Thoracic aorta (tissue), 2 donors: ENCODE data around the gene SERAC1. TPM values are rescaled to one million over a fixed set of nuclear protein-coding genes. Genes with fewer than 3 reads are reported as not detected.
A peak's percentile ranks its signal among the peaks of the same experiment; 100 is the strongest.

ENCODE experiments used
- ATAC-seq: fragments of 150-250 bp; one replicate; pipeline ENCODE4 v1.8.0; 2017; ENCODE audit warnings: low read depth; ENCODE audit not compliant: insufficient number of reproducible peaks, low FRiP score
- DNase-seq: peaks from one replicate; pipeline ENCODE4 v3.0.0-alpha.2; 2020; ENCODE audit warnings: low spot score
- H3K27ac ChIP-seq, 2 donors: fragments of 200-600 bp; sonication (generic); 1 replicate in 1 of 2; 2 replicates in 1 of 2; pipeline ENCODE4 v1.5.1; 2016; ENCODE audit warnings: mild to moderate bottlenecking in 2 of 2, moderate library complexity in 2 of 2
- H3K27me3 ChIP-seq: fragments of 200-600 bp; sonication (generic); replicated peaks from 2 replicates; pipeline ENCODE4 v1.6.0; 2016; ENCODE audit warnings: mild to moderate bottlenecking; ENCODE audit not compliant: insufficient read depth
- H3K36me3 ChIP-seq: fragments of 200-600 bp; sonication (generic); one replicate; pipeline ENCODE4 v1.5.1; 2016
- H3K4me1 ChIP-seq, 2 donors: fragments of 200-600 bp; sonication (generic); 1 replicate in 1 of 2; 2 replicates in 1 of 2; pipeline versions ENCODE4 v1.5.1 to v1.6.0; 2016; ENCODE audit warnings: low read depth in 2 of 2, mild to moderate bottlenecking in 1 of 2; ENCODE audit not compliant: control insufficient read depth in 1 of 2
- H3K4me3 ChIP-seq: fragments of 200-600 bp; sonication (generic); 2 replicates; pipeline ENCODE4 v1.5.1; 2016; ENCODE audit warnings: mild to moderate bottlenecking
- H3K9me3 ChIP-seq: fragments of 200-600 bp; sonication (generic); 2 replicates; pipeline ENCODE4 v1.5.1; 2016
- CTCF ChIP-seq: fragments of 200-600 bp; sonication (generic); IDR thresholded peaks from one replicate; pipeline ENCODE4 v1.5.1; 2019; ENCODE audit warnings: antibody characterized with exemption
- total RNA-seq, 2 donors: library from RNA; depleted of rRNA; stranded (reverse); fragments of >200 nt; gene quantifications; one replicate each; pipeline versions ENCODE4 v1.1.0 to v1.2.3, GENCODE V29; 2016

The SERAC1 gene
- total RNA-seq, 2 donors from 2014 or later = 16.5 to 21.8 TPM

- H3K4me3 ChIP-seq = no peak overlapping the region
- peaks cover 9 to 23% of the 10 kb centered on the region in 2 donors for H3K4me1 ChIP-seq
- H3K36me3 ChIP-seq = no peaks in the 10 kb centered on the region
- ATAC-seq = no peak
- DNase-seq = no peak
- H3K27ac ChIP-seq = no peak overlapping the region
- H3K27me3 ChIP-seq = no peaks in the 10 kb centered on the region
- H3K9me3 ChIP-seq = no peaks in the 10 kb centered on the region
- TF ChIP-seq CTCF = no peak
Measured at GRCh38 chr6:158066136-158066781, 101.8 kb downstream of the SERAC1 start.

DNA sequence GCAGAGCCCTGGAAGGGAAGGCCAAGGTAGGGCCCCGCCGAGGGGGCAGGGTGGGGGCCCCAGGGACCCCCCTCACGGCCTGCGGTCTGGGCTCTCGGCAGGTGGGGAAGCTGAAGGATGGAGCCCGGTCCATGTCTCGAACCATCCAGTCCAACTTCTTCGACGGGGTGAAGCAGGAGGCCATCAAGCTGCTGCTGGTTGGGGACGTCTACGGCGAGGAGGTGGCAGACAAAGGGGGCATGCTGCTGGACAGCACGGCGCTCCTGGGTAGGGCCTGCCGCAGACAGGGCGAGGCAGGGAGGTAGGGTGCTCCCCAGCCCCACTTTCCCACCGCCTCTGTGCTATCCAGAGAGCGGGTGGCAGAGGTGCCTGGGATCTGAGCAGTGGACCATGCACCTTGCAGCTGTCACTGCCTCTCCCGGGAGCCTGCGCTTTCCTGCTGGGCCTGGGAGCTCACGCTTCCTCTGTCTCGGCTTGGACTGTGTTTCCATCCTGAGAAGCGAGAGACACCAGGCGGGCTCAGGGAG lies 103.3 kb downstream of the SERAC1 start:
- H3K36me3 ChIP-seq = no peaks in the 10 kb centered on the region

DNA sequence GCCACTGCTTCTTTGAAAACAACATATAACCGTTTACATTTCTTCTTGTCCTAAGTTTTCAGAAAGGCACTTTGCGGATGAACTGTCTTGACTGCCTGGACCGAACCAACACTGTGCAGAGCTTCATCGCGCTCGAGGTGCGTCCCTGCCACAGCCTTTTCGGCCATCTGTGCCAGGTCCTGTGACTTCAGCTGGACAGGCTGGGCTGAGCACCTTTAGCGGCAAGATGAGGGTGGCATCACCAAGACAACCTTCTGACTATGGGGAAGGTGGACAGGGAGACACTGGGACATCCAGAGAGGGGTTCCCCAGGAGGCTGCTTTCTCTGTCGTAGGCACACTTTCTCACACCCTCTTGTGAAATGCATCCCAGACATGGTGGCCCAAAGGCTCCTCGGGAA lies 104.3 kb downstream of the SERAC1 start:
- H3K27me3 ChIP-seq = no peaks in the 10 kb centered on the region
- no peaks in the 10 kb centered on the region for H3K9me3 ChIP-seq
- H3K36me3 ChIP-seq = no peaks in the 10 kb centered on the region
- ATAC-seq (no peak), DNase-seq (no peak)
- no peak overlapping the region for H3K4me3 ChIP-seq
- H3K4me1 ChIP-seq = peaks cover 15 to 36% of the 10 kb centered on the region in 2 donors
- H3K27ac ChIP-seq = no peak overlapping the region
- no peak for TF ChIP-seq CTCF

More for the DNA sequence above, 103.3 kb downstream of the SERAC1 start:
- Histone ChIP-seq H3K27ac (no peak overlapping the region), H3K9me3 (no peaks in the 10 kb centered on the region), H3K4me1 (peaks cover 13 to 36% of the 10 kb centered on the region in 2 donors), H3K4me3 (no peak overlapping the region), H3K27me3 (no peaks in the 10 kb centered on the region)
- no peak for DNase-seq
- TF ChIP-seq CTCF = no peak
- no peak for ATAC-seq

- TF ChIP-seq CTCF = no peak
- Histone ChIP-seq H3K9me3 (no peaks in the 10 kb centered on the region), H3K4me3 (no peak overlapping the region), H3K27ac (peak overlapping the region; percentile 95 to 96), H3K27me3 (no peaks in the 10 kb centered on the region), H3K36me3 (no peaks in the 10 kb centered on the region), H3K4me1 (peaks cover 11 to 45% of the 10 kb centered on the region in 2 donors)
- ATAC-seq (no peak), DNase-seq (no peak)
Measured at GRCh38 chr6:158061709-158062461, 106.2 kb downstream of the SERAC1 start.

GRCh38 chr6:158061361-158061708 lies 106.7 kb downstream of the SERAC1 start:
- Histone ChIP-seq H3K27ac (peak overlapping the region; percentile 95 to 96), H3K9me3 (no peaks in the 10 kb centered on the region), H3K27me3 (no peaks in the 10 kb centered on the region), H3K36me3 (no peaks in the 10 kb centered on the region), H3K4me1 (peaks cover 11 to 46% of the 10 kb centered on the region in 2 donors), H3K4me3 (no peak overlapping the region)
- no peak for ATAC-seq
- no peak for DNase-seq
- no peak for TF ChIP-seq CTCF
